HG03469 (cell line): ENCODE results near the gene ERVW-1.
A peak's percentile ranks its signal among the peaks of the same experiment; 100 is the strongest.
"Not testable (repeated sequence)": the region's sequence is repeated elsewhere in the genome, so short reads cannot be mapped to it uniquely, and the experiment has no call there.

Experiments used
- ATAC-seq: cut with Tn5 transposase; IDR thresholded peaks from one replicate; pipeline ENCODE4 v1.9.1; 2021; ENCODE audit warnings: mild to moderate bottlenecking, moderate library complexity, moderate number of reproducible peaks; ENCODE audit not compliant: unreplicated experiment

Gene ERVW-1

GRCh38 chr7:92475261-92475770, 2.4 kb downstream of the ERVW-1 start:
- not testable (repeated sequence) for ATAC-seq

GRCh38 chr7:92473989-92474388, 3.8 kb downstream of the ERVW-1 start:
- not testable (repeated sequence) for ATAC-seq

GRCh38 chr7:92468589-92468988, 9.2 kb downstream of the ERVW-1 start:
- not testable (repeated sequence) for ATAC-seq

GRCh38 chr7:92466682-92467081, 11.1 kb downstream of the ERVW-1 start:
- ATAC-seq: no peak

GRCh38 chr7:92464515-92464914, 13.2 kb downstream of the ERVW-1 start:
- no peak for ATAC-seq

- ATAC-seq: no peak
These were observed 15.2 kb downstream of the ERVW-1 start for GRCh38 chr7:92462560-92462959.

GRCh38 chr7:92461027-92462003, 16.4 kb downstream of the ERVW-1 start:
- peak; percentile 67 for ATAC-seq

GRCh38 chr7:92460510-92460909, 17.2 kb downstream of the ERVW-1 start:
- ATAC-seq: no peak

- no peak for ATAC-seq
These were observed 17.6 kb downstream of the ERVW-1 start for GRCh38 chr7:92460109-92460508.

- no peak for ATAC-seq
These were observed 21.5 kb downstream of the ERVW-1 start for GRCh38 chr7:92456236-92456635.

GRCh38 chr7:92451645-92452044, 26.1 kb downstream of the ERVW-1 start:
- no peak for ATAC-seq

- peak; percentile 21 for ATAC-seq
These were observed 29.5 kb downstream of the ERVW-1 start for GRCh38 chr7:92448205-92448747.

GRCh38 chr7:92447345-92448204, 30.2 kb downstream of the ERVW-1 start, which contains the start of gene GATAD1:
GATAD1 (plus strand) TSS chr7:92447482; CDS start chr7:92447730, 248 bp downstream.
- ATAC-seq: peak; percentile 80

GRCh38 chr7:92446869-92447344, 30.8 kb downstream of the ERVW-1 start:
- no peak for ATAC-seq

GRCh38 chr7:92442720-92443119, 35.0 kb downstream of the ERVW-1 start:
- ATAC-seq: not testable (repeated sequence)

GRCh38 chr7:92437956-92438491, 39.7 kb downstream of the ERVW-1 start:
- no peak for ATAC-seq

GRCh38 chr7:92436612-92437445, 40.9 kb downstream of the ERVW-1 start:
- ATAC-seq: no peak

- no peak for ATAC-seq
These were observed 42.2 kb downstream of the ERVW-1 start for GRCh38 chr7:92435542-92435941.

GRCh38 chr7:92433019-92433418, 44.7 kb downstream of the ERVW-1 start:
- ATAC-seq: no peak
